IPS-18c (cell line): Measurements from ENCODE around the gene DUOXA1.

Source experiments
- H3K4me3 ChIP-seq: 2 replicates; pipeline ENCODE4 v1.7.0; 2013; ENCODE audit warnings: low read depth, mild to moderate bottlenecking, low read length, moderate library complexity; ENCODE audit not compliant: insufficient read depth
- H3K9me3 ChIP-seq: one replicate; pipeline ENCODE4 v1.6.1; 2013; ENCODE audit warnings: mild to moderate bottlenecking, low read length, moderate library complexity; ENCODE audit not compliant: control insufficient read depth, insufficient read depth

DUOXA1 gene

GRCh38 chr15:45129651-45130129 is at the start of gene DUOXA1, which contains the start of gene DUOX1:
Gene DUOXA1 (minus strand): TSS chr15:45129879. CDS start chr15:45123014, 6,865 bp downstream.
Gene DUOX1 (plus strand): TSS chr15:45129994. CDS start chr15:45131967, 1,973 bp downstream.
- H3K4me3 ChIP-seq: peak within 1 kb of the TSS; percentile 49

GRCh38 chr15:45177285-45177684 is 47.6 kb upstream of the DUOXA1 start:
- no peak overlapping the region for H3K4me3 ChIP-seq
- H3K9me3 ChIP-seq: no peaks in the 10 kb centered on the region

More at GRCh38 chr15:45129651-45130129, at the start of gene DUOXA1, which contains the start of gene DUOX1:
- no peaks in the 10 kb centered on the region for H3K9me3 ChIP-seq

- Histone ChIP-seq H3K4me3 (no peak overlapping the region), H3K9me3 (no peaks in the 10 kb centered on the region)
These were observed 44.9 kb upstream of the DUOXA1 start for GRCh38 chr15:45174577-45174976.

- Histone ChIP-seq H3K9me3 (no peaks in the 10 kb centered on the region), H3K4me3 (no peak overlapping the region)
These were observed 44.4 kb upstream of the DUOXA1 start for GRCh38 chr15:45174069-45174468.

DNA sequence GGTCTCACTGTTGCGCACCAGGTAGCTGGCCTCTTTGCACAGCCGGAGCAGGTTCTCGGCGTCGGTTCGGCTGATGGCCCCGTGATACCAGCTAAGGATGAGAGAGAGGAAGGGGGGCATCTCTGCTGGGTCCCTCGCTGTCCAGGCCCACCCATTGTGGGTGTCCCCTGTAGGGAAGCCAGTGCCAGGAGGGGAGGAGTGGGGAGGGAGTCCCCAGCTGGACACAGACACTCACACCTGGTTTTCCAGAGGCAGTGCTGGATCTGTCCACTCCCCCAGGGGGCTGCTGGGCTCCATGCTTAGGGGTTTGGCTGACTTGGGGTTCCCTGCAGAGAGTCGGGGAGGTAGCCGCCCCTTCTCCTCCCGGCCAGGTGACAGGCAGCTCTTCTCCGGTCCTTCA is 42.2 kb upstream of the DUOXA1 start:
- no peaks in the 10 kb centered on the region for H3K9me3 ChIP-seq
- no peak overlapping the region for H3K4me3 ChIP-seq

- H3K4me3 ChIP-seq: no peak overlapping the region
- no peaks in the 10 kb centered on the region for H3K9me3 ChIP-seq
These were observed 40.2 kb upstream of the DUOXA1 start for GRCh38 chr15:45169608-45170480.

GRCh38 chr15:45168751-45169551 is 39.3 kb upstream of the DUOXA1 start:
- Histone ChIP-seq H3K9me3 (no peaks in the 10 kb centered on the region), H3K4me3 (no peak overlapping the region)

DNA sequence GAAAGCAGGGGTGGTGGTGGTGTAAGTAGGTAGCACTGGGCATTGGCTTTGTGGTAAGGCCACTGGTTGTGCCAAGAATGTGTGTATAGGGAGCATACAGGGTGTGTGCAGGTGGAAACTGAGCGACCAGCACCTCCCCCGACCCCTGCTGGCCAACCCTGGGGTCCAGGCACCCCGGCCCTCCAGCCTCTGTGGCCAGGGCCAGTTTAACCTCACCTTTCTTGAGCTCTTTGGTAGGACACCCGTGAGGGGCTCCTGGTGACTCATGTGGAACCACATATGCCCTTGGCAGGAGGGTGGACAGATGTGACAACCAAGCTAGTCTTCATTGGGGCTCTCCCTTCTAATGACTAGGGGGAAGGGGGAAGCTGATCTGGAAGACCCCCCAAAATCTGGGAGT is 38.6 kb upstream of the DUOXA1 start:
- no peaks in the 10 kb centered on the region for H3K9me3 ChIP-seq
- no peak overlapping the region for H3K4me3 ChIP-seq

- peak overlapping the region; percentile 68; the same call in 1 of the 2 replicates for H3K4me3 ChIP-seq
- H3K9me3 ChIP-seq: no peaks in the 10 kb centered on the region
These were observed 38.0 kb upstream of the DUOXA1 start for GRCh38 chr15:45167631-45168205.

- peak overlapping the region; percentile 68 for H3K4me3 ChIP-seq
These were observed 37.4 kb upstream of the DUOXA1 start for GRCh38 chr15:45166834-45167630.

DNA sequence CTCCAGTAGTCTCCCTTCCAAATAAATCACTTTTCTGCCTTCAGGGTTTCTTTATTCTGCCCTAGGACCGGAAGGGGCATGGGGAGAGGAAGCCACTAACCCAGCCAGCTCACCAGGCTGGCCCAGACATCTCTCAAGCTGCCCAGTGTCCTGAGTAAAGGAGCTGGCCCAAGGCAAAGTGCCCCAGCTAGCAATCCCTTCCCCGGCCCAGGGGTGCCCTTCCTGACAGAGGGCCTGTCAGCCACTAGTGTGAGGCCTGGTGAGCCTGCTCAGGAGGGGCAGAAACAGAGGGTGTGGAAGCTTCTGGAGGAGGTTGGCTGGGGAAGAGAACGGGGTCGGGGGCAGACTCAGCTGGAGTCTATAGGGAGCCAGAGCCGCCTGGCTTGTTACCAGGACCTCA is 35.9 kb upstream of the DUOXA1 start:
- Histone ChIP-seq H3K9me3 (no peaks in the 10 kb centered on the region), H3K4me3 (no peak overlapping the region)

More at GRCh38 chr15:45166834-45167630, 37.4 kb upstream of the DUOXA1 start:
- no peaks in the 10 kb centered on the region for H3K9me3 ChIP-seq

DNA sequence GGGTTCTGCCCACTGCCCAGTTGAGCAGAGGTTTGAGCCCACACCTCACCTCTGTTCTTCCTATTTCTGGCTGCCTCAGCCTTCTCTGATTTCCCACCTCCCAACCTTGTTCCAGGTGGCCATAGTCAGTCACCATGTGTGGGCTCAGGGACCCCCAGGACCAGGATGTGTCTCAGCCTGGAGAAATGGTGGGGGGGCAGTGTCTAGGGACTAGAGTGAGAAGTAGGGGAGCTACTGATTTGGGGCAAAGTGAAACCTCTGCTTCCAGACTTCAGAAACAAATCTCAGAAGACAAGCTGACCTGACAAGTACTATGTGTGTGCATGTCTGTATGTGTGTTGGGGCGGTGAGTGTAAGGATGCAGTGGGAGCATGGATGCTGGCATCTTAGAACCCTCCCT is 35.2 kb upstream of the DUOXA1 start:
- Histone ChIP-seq H3K9me3 (no peaks in the 10 kb centered on the region), H3K4me3 (no peak overlapping the region)

- no peaks in the 10 kb centered on the region for H3K9me3 ChIP-seq
- no peak overlapping the region for H3K4me3 ChIP-seq
These were observed 33.8 kb upstream of the DUOXA1 start for GRCh38 chr15:45163508-45163856.

- no peaks in the 10 kb centered on the region for H3K9me3 ChIP-seq
- no peak overlapping the region for H3K4me3 ChIP-seq
These were observed 33.3 kb upstream of the DUOXA1 start for GRCh38 chr15:45162771-45163507.

DNA sequence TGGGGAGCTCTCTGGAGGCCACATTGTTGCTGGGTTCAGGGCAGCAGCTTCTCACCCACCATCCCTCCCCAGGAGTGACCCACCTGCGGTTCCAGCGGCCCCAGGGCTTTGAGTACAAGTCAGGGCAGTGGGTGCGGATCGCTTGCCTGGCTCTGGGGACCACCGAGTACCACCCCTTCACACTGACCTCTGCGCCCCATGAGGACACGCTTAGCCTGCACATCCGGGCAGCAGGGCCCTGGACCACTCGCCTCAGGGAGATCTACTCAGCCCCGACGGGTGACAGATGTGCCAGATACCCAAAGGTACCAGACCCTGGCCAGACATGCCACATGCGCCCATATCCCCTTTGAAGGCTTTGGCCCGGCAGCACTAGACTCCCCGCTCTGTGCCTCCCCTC is 32.0 kb upstream of the DUOXA1 start:
- Histone ChIP-seq H3K4me3 (no peak overlapping the region), H3K9me3 (no peaks in the 10 kb centered on the region)

- Histone ChIP-seq H3K4me3 (no peak overlapping the region), H3K9me3 (no peaks in the 10 kb centered on the region)
These were observed 28.3 kb upstream of the DUOXA1 start for GRCh38 chr15:45157974-45158373.
